Spleen (tissue), 11 donors: ENCODE measurements around the gene FBXO40. TPM values are rescaled to one million over a fixed set of nuclear protein-coding genes. Genes with fewer than 3 reads are reported as not detected.

Source experiments
- DNase-seq: peaks from one replicate; pipeline ENCODE4 v3.0.0-alpha.2; 2020
- H3K27ac ChIP-seq, 8 donors: fragments of 200-600 bp; sonication (generic) in 7 of 8; 1 replicate in 4 of 8; 2 replicates in 4 of 8; pipeline versions ENCODE4 v1.5.0 to v1.8.0; 2016 to 2021; ENCODE audit warnings: inconsistent platforms in 4 of 8, mild to moderate bottlenecking in 4 of 8, moderate library complexity in 1 of 8
- H3K27me3 ChIP-seq, 7 donors: fragments of 200-600 bp; sonication (generic) in 6 of 7; replicated peaks in 1 of 7; 1 replicate in 4 of 7; 2 replicates in 3 of 7; pipeline versions ENCODE4 v1.5.0 to v1.8.0; 2016 to 2021; ENCODE audit warnings: inconsistent platforms in 3 of 7, mild to moderate bottlenecking in 1 of 7
- H3K36me3 ChIP-seq, 6 donors: fragments of 200-600 bp; sonication (generic) in 5 of 6; 1 replicate in 4 of 6; 2 replicates in 2 of 6; pipeline versions ENCODE4 v1.5.0 to v1.8.0; 2016 to 2021; ENCODE audit warnings: inconsistent platforms in 2 of 6
- H3K4me1 ChIP-seq, 6 donors: fragments of 200-600 bp; sonication (generic) in 5 of 6; 1 replicate in 3 of 6; 2 replicates in 3 of 6; pipeline versions ENCODE4 v1.5.0 to v1.8.0; 2016 to 2021; ENCODE audit warnings: inconsistent platforms in 3 of 6
- H3K4me3 ChIP-seq, 8 donors: fragments of 200-600 bp; sonication (generic) in 7 of 8; 1 replicate in 4 of 8; 2 replicates in 4 of 8; pipeline versions ENCODE4 v1.5.0 to v1.8.0; 2016 to 2021; ENCODE audit warnings: inconsistent platforms in 4 of 8, mild to moderate bottlenecking in 4 of 8, moderate library complexity in 2 of 8
- H3K9me3 ChIP-seq, 8 donors: fragments of 200-600 bp; sonication (generic) in 7 of 8; 1 replicate in 4 of 8; 2 replicates in 4 of 8; pipeline versions ENCODE4 v1.5.0 to v1.8.0; 2016 to 2021; ENCODE audit warnings: inconsistent platforms in 4 of 8
- CTCF ChIP-seq, 11 experiments: fragments of 200-600 bp in 7 of 11; fragments of 450-650 bp in 4 of 11; sonication (generic) in 4 of 11; IDR thresholded peaks in 8 of 11; conservative IDR thresholded peaks in 3 of 11; 1 replicate in 7 of 11; 2 replicates in 4 of 11; pipeline versions ENCODE4 v1.4.0 to v1.8.0; 2016 to 2021; ENCODE audit warnings: antibody characterized with exemption in 11 of 11, inconsistent platforms in 4 of 11, mild to moderate bottlenecking in 1 of 11
- POLR2A ChIP-seq, 3 donors: fragments of 450-650 bp; IDR thresholded peaks; one replicate each; pipeline ENCODE4 v1.5.1; 2017; ENCODE audit warnings: antibody characterized with exemption in 3 of 3, mild to moderate bottlenecking in 1 of 3
- POLR2AphosphoS5 ChIP-seq, 3 donors: sonication (generic); formaldehyde crosslinking; IDR thresholded peaks; one replicate each; pipeline ENCODE4 v1.5.1; 2017; ENCODE audit warnings: antibody characterized with exemption in 3 of 3
- WGBS, 5 donors: extraction: QIAGEN DNeasy Blood & Tissue Kit in 3 of 5; methylation state at CpG; one replicate each; pipeline versions ENCODE4 v1.1.5 to v1.1.7; 2013 to 2018; 5-methylcytosine and 5-hydroxymethylcytosine counted together
- intact Hi-C: fragments of 100-400 bp; cut with DNase I; formaldehyde crosslinking; loops from one replicate; pipeline ENCODE4 v1.15.0; 2023; ENCODE audit warnings: low total_unique reads
- polyA plus RNA-seq, 3 donors: library from polyadenylated mRNA; stranded (reverse); fragments of 200-250 nt; gene quantifications; one replicate each; pipeline ENCODE4 v1.2.1, GENCODE V29; 2013
- total RNA-seq, 7 donors: library from RNA; depleted of rRNA in 3 of 7; stranded (reverse); fragments of >200 nt in 3 of 7; fragmentation: NEBNext Ultra II Directional in 4 of 7; extraction: Animal tissue kit (Norgen Biotek cat#: 25700) in 4 of 7; gene quantifications; one replicate each; pipeline versions ENCODE4 v1.1.0 to v1.2.1, GENCODE V29; 2016 to 2021
- donor health status: healthy with polysubstance abuse.
- donor health status: DM: no; HTN: no; CAD: no; lungs with moderate emphysema.
- donor health status: DM: no; HTN: no; CAD: no.
- donor health status: Bipolar disorder and iron deficiency.
- donor health status: healthy.
- donor health status: DM: no; HTN: no; CAD: no.
- donor health status: DM: yes; HTN: yes; CAD: no.

FBXO40 gene
- total and polyA plus RNA-seq, 10 donors: not detected

GRCh38 chr3:121621491-121621890 is 28.3 kb downstream of the FBXO40 start:
- intact Hi-C loops: no loop called here
- no peaks in the 10 kb centered on the region for H3K4me1 ChIP-seq
- H3K9me3 ChIP-seq: no peaks in the 10 kb centered on the region
- no peak for DNase-seq
- H3K27ac ChIP-seq: no peak overlapping the region
- H3K27me3 ChIP-seq: no peaks in the 10 kb centered on the region
- TF ChIP-seq POLR2A (IDR thresholded peaks at IDR 0.05) (no peak), CTCF (IDR thresholded peaks at IDR 0.05 in 8 of 11, conservative IDR thresholded peaks at IDR 0.05 in 3 of 11) (no peak), POLR2AphosphoS5 (IDR thresholded peaks at IDR 0.05) (no peak)
- no peak overlapping the region for H3K4me3 ChIP-seq
- 88 to 94% (median 92%) methylated on average over 6 of the region's 6 CpGs for WGBS, 5 donors
- no peaks in the 10 kb centered on the region for H3K36me3 ChIP-seq

DNA sequence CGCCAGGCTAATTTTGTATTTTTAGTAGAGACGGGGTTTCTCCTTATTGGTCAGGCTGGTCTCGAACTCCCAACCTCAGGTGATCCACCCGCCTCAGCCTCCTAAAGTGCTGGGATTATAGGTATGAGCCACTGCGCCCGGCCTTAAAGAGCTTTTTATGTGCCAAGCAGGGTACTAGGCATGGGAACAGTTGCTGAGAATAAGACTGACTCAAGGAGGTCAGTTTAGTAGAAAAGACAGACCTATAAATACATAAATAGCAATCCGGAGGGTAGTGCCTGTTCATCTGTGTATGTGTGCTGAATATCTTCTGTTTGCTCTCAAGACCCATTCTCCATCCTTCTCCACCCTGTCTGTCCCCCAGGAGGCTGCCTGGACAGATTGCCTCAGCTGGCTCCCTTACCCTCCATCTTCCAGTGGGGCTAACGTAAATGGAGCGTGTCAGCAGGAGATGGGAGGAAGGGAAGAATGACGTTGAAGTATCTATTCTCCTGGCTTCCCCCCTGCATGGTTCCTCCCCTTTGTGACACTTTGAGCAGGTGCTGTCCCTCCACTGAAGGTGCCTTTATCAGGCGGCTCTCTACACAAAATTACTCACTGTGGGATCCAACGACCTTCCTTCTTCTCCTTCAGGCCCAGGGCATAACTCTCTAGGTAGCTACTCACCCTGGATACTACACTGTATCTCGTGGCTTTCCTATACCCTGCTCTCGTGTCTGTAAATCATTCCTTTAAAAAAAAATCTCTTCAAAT is 31.1 kb downstream of the FBXO40 start:
- 73 to 81% (median 75%) methylated on average over 14 of the region's 14 CpGs for WGBS, 5 donors
- Histone ChIP-seq H3K27ac (no peak overlapping the region), H3K27me3 (no peaks in the 10 kb centered on the region), H3K9me3 (no peaks in the 10 kb centered on the region), H3K4me3 (no peak overlapping the region), H3K36me3 (peaks cover 0 to 12% (median 0%) of the 10 kb centered on the region in 6 donors), H3K4me1 (no peaks in the 10 kb centered on the region)
- TF ChIP-seq POLR2A (IDR thresholded peaks at IDR 0.05) (no peak), POLR2AphosphoS5 (IDR thresholded peaks at IDR 0.05) (no peak), CTCF (IDR thresholded peaks at IDR 0.05 in 8 of 11, conservative IDR thresholded peaks at IDR 0.05 in 3 of 11) (no peak)
- intact Hi-C loops: no loop called here
- DNase-seq: no peak

- Histone ChIP-seq H3K4me1 (no peaks in the 10 kb centered on the region), H3K9me3 (no peaks in the 10 kb centered on the region), H3K27me3 (no peaks in the 10 kb centered on the region), H3K4me3 (no peak overlapping the region), H3K27ac (no peak overlapping the region), H3K36me3 (peaks cover 0 to 34% (median 12%) of the 10 kb centered on the region in 6 donors)
- DNase-seq: no peak
- 94 to 98% (median 95%) methylated on average over 4 of the region's 4 CpGs for WGBS, 5 donors
- intact Hi-C loops: no loop called here
- no peak for TF ChIP-seq CTCF (IDR thresholded peaks at IDR 0.05 in 8 of 11, conservative IDR thresholded peaks at IDR 0.05 in 3 of 11)
- TF ChIP-seq POLR2AphosphoS5 (IDR thresholded peaks at IDR 0.05): no peak
- TF ChIP-seq POLR2A (IDR thresholded peaks at IDR 0.05): no peak
These were observed 33.3 kb downstream of the FBXO40 start for GRCh38 chr3:121626495-121626894.

GRCh38 chr3:121627211-121627610 is 34.0 kb downstream of the FBXO40 start:
- no peak for DNase-seq
- intact Hi-C loops: no loop called here
- WGBS, 5 donors: 90 to 97% (median 92%) methylated on average over 4 of the region's 4 CpGs
- peaks cover 0 to 41% (median 19%) of the 10 kb centered on the region in 6 donors for H3K36me3 ChIP-seq
- H3K27me3 ChIP-seq: no peaks in the 10 kb centered on the region
- H3K27ac ChIP-seq: no peak overlapping the region
- H3K4me1 ChIP-seq: no peaks in the 10 kb centered on the region
- H3K9me3 ChIP-seq: no peaks in the 10 kb centered on the region
- H3K4me3 ChIP-seq: no peak overlapping the region
- TF ChIP-seq POLR2AphosphoS5 (IDR thresholded peaks at IDR 0.05) (no peak), POLR2A (IDR thresholded peaks at IDR 0.05) (no peak), CTCF (IDR thresholded peaks at IDR 0.05 in 8 of 11, conservative IDR thresholded peaks at IDR 0.05 in 3 of 11) (no peak)
